WTC11 (cell line): ENCODE measurements around the gene CREBBP. TPM values are rescaled to one million over a fixed set of nuclear protein-coding genes. Genes with fewer than 3 reads are reported as not detected.

Source experiments
- ATAC-seq: fragments of 200-7000 bp; cut with Tn5 transposase; 2 replicates; pipeline ENCODE4 v1.10.0; 2021; ENCODE audit warnings: mild to moderate bottlenecking, moderate library complexity
- Bru-seq: library from RNA; stranded (reverse); fragments of 400-500 nt; gene quantifications from one replicate; lab custom pipeline; 2021; lab: Mats Ljungman, UMichigan
- CTCF ChIA-PET: fragments of 300-600 bp; sonication (Branson Sonifier 250); formaldehyde crosslinking; loops from one replicate; lab custom pipeline; 2021; ENCODE audit warnings: antibody characterized with exemption; lab: Charles Lee
- POLR2A ChIA-PET: fragments of 350-600 bp; sonication (Branson Sonifier 250); formaldehyde crosslinking; loops from one replicate; lab custom pipeline; 2021; ENCODE audit warnings: antibody characterized with exemption; lab: Charles Lee
- DNase-seq: peaks from one replicate; pipeline ENCODE4 v3.0.0; 2021; ENCODE audit warnings: low spot score
- H3K27ac Mint-ChIP-seq: 2 replicates; pipeline ENCODE4 v1.8.0; 2021; ENCODE audit warnings: mixed read lengths
- H3K27me3 Mint-ChIP-seq: 2 replicates; pipeline ENCODE4 v1.8.0; 2021; ENCODE audit warnings: low read depth, mild to moderate bottlenecking, moderate library complexity, mixed read lengths
- H3K36me3 Mint-ChIP-seq: 2 replicates; pipeline ENCODE4 v1.8.0; 2021; ENCODE audit warnings: mixed read lengths
- H3K4me1 Mint-ChIP-seq: 2 replicates; pipeline ENCODE4 v1.8.0; 2022; ENCODE audit warnings: mixed read lengths
- H3K4me3 Mint-ChIP-seq: 2 replicates; pipeline ENCODE4 v1.8.0; 2021; ENCODE audit warnings: mild to moderate bottlenecking, moderate library complexity, mixed read lengths
- H3K9me3 Mint-ChIP-seq: 2 replicates; pipeline ENCODE4 v1.8.0; 2021; ENCODE audit warnings: mixed read lengths
- ARID4B ChIP-seq: sonication (generic); formaldehyde crosslinking; IDR thresholded peaks from 2 replicates; pipeline ENCODE4 v1.8.0; 2023; ENCODE audit warnings: missing genetic modification reagents, mild to moderate bottlenecking, borderline replicate concordance
- CREM ChIP-seq: sonication (generic); formaldehyde crosslinking; IDR thresholded peaks from 2 replicates; pipeline ENCODE4 v1.8.1; 2022; ENCODE audit warnings: mild to moderate bottlenecking, missing genetic modification reagents, moderate library complexity
- FOXK1 ChIP-seq: sonication (generic); formaldehyde crosslinking; IDR thresholded peaks from 2 replicates; pipeline ENCODE4 v1.8.0; 2022; ENCODE audit warnings: mild to moderate bottlenecking, moderate library complexity, missing genetic modification reagents
- FOXP4 ChIP-seq: sonication (generic); formaldehyde crosslinking; IDR thresholded peaks from 2 replicates; pipeline ENCODE4 v1.8.0; 2022; ENCODE audit warnings: mild to moderate bottlenecking, missing genetic modification reagents
- HMGXB4 ChIP-seq: sonication (generic); formaldehyde crosslinking; IDR thresholded peaks from 2 replicates; pipeline ENCODE4 v1.8.1; 2023; ENCODE audit warnings: mild to moderate bottlenecking, moderate library complexity, missing genetic modification reagents
- KAT7 ChIP-seq: sonication (generic); formaldehyde crosslinking; IDR thresholded peaks from 2 replicates; pipeline ENCODE4 v1.8.1; 2023; ENCODE audit warnings: missing genetic modification reagents, mild to moderate bottlenecking, borderline replicate concordance
- MAX ChIP-seq: sonication (generic); formaldehyde crosslinking; IDR thresholded peaks from 2 replicates; pipeline ENCODE4 v1.8.0; 2022; ENCODE audit warnings: mild to moderate bottlenecking, missing genetic modification reagents
- MXD4 ChIP-seq: fragments of 250-450 bp; sonication (Bioruptor Pico); IDR thresholded peaks from 2 replicates; pipeline ENCODE4 v1.8.0; 2021; ENCODE audit warnings: mild to moderate bottlenecking, moderate library complexity, borderline replicate concordance
- RELA ChIP-seq: sonication (generic); formaldehyde crosslinking; IDR thresholded peaks from 2 replicates; pipeline ENCODE4 v1.8.1; 2022; ENCODE audit warnings: missing genetic modification reagents, mild to moderate bottlenecking, borderline replicate concordance
- SP1 ChIP-seq: sonication (generic); formaldehyde crosslinking; conservative IDR thresholded peaks from 2 replicates; pipeline ENCODE4 v1.8.1; 2022; ENCODE audit warnings: missing genetic modification reagents
- TEAD1 ChIP-seq: sonication (generic); formaldehyde crosslinking; IDR thresholded peaks from 2 replicates; pipeline ENCODE4 v1.8.0; 2022; ENCODE audit warnings: mild to moderate bottlenecking, missing genetic modification reagents
- TP53 ChIP-seq: sonication (generic); formaldehyde crosslinking; IDR thresholded peaks from 2 replicates; pipeline ENCODE4 v1.8.1; 2023; ENCODE audit warnings: mild to moderate bottlenecking, missing genetic modification reagents
- ZBTB21 ChIP-seq: sonication (generic); formaldehyde crosslinking; IDR thresholded peaks from 2 replicates; pipeline ENCODE4 v1.8.1; 2023; ENCODE audit warnings: mild to moderate bottlenecking, missing genetic modification reagents, borderline replicate concordance
- ZNF317 ChIP-seq: sonication (generic); formaldehyde crosslinking; IDR thresholded peaks from 2 replicates; pipeline ENCODE4 v1.8.1; 2023; ENCODE audit warnings: low read depth, mild to moderate bottlenecking, moderate library complexity, missing genetic modification reagents, borderline replicate concordance
- ZNF396 ChIP-seq: fragments of 250-450 bp; sonication (Bioruptor Pico); IDR thresholded peaks from 2 replicates; pipeline ENCODE4 v1.8.0; 2021; ENCODE audit warnings: mild to moderate bottlenecking, moderate library complexity, borderline replicate concordance
- ZNF532 ChIP-seq: fragments of 250-450 bp; sonication (Bioruptor Pico); IDR thresholded peaks from 2 replicates; pipeline ENCODE4 v1.9.0; 2021; ENCODE audit warnings: mild to moderate bottlenecking, borderline replicate concordance
- long read RNA-seq, 3 experiments: library from RNA in 1 of 3; library from capped mRNA in 1 of 3; library from polyadenylated mRNA in 1 of 3; unstranded in 2 of 3; stranded (forward) in 1 of 3; transcript quantifications; one replicate each; pipeline ENCODE4 v2.0.0, GENCODE V29; 2021
- total RNA-seq: library from RNA; stranded (reverse); gene quantifications from 3 replicates; pipeline ENCODE4 v1.2.3, GENCODE V29; 2021

CREBBP gene
- total RNA-seq, result 46.3 to 53.4 TPM (median 49.6 TPM) in 3 replicates
- Bru-seq, nascent RNA, result percentile 75 among the genes with signal in this experiment
- long read RNA-seq, experiment 1, partial matches to known transcripts, result 7 of 33 reads
- long read RNA-seq, experiment 1, other reads (novel, unspliced or antisense), result 26 of 33 reads
- long read RNA-seq, experiment 2, full-length matches to known transcripts, result 3 of 43 reads
- long read RNA-seq, experiment 2, partial matches to known transcripts, result 35 of 43 reads
- long read RNA-seq, experiment 2, other reads (novel, unspliced or antisense), result 5 of 43 reads
- long read RNA-seq, experiment 3, result 0 reads

- DNase-seq, result peak; percentile 82
- Mint-ChIP-seq H3K27me3 (peaks cover 4% of the 10 kb centered on the region; the same call in 1 of the 2 replicates), H3K36me3 (peaks cover 12% of the 10 kb centered on the region), H3K4me3 (peak within 1 kb of the TSS; percentile 82), H3K4me1 (peaks cover 36% of the 10 kb centered on the region), H3K27ac (no peak within 1 kb of the TSS), H3K9me3 (no peaks in the 10 kb centered on the region)
- ChIA-PET POLR2A (interaction anchor here (0.5 to 1.0 kb wide), 3 partner anchors 10 to 783 kb away, joined by 3 to 4 read pairs (median 3); no protein-coding TSS in a partner anchor), CTCF (interaction anchor here (0.7 to 1.8 kb wide), 5 partner anchors 27 to 392 kb away, joined by 3 to 7 read pairs (median 4); partner anchors contain the start of gene TFAP4)
- peak; percentile 92 for ATAC-seq
- TF ChIP-seq TEAD1 (CRISPR knock-in tag) (peak; percentile 54; the same call in 1 of the 2 replicates), KAT7 (CRISPR knock-in tag) (0 out of 2 replicates have a peak, but pooled peaks have one; percentile 59), ZBTB21 (CRISPR knock-in tag) (0 out of 2 replicates have a peak, but pooled peaks have one; percentile 63), RELA (CRISPR knock-in tag) (peak; percentile 60; the same call in 1 of the 2 replicates), TP53 (CRISPR knock-in tag) (0 out of 2 replicates have a peak, but pooled peaks have one; percentile 80), ARID4B (CRISPR knock-in tag) (peak; percentile 76; the same call in 1 of the 2 replicates), FOXK1 (peak; percentile 37; the same call in 1 of the 2 replicates), HMGXB4 (CRISPR knock-in tag) (no peak; the same call in 1 of the 2 replicates), FOXP4 (CRISPR knock-in tag) (0 out of 2 replicates have a peak, but pooled peaks have one; percentile 28), ZNF317 (no peak), ZNF532 (0 out of 2 replicates have a peak, but pooled peaks have one; percentile 4), ZNF396 (CRISPR knock-in tag) (no peak), MAX (CRISPR knock-in tag) (peak; percentile 65; the same call in 1 of the 2 replicates), SP1 (CRISPR knock-in tag) (peak; percentile 73), MXD4 (CRISPR knock-in tag) (no peak), CREM (CRISPR knock-in tag) (peak; percentile 47; the same call in 1 of the 2 replicates)
These were observed at the start of gene CREBBP for GRCh38 chr16:3880623-3881498. Gene CREBBP, minus strand, starts transcription at chr16:3880713. Its CDS starts 797 bp downstream, at chr16:3879916.
